Neural progenitor cell (in vitro differentiated cells): ENCODE results near the gene PCCB. TPM values are rescaled to one million over a fixed set of nuclear protein-coding genes. Genes with fewer than 3 reads are reported as not detected.

Source experiments
- DNase-seq: peaks from one replicate; pipeline ENCODE4 v3.0.0-alpha.2; 2016; ENCODE audit warnings: low spot score
- H2AFZ ChIP-seq: fragments of 200-600 bp; sonication (generic); replicated peaks from 2 replicates; pipeline ENCODE4 v1.6.1; 2016; ENCODE audit warnings: antibody characterized with exemption
- H3F3A ChIP-seq: fragments of 200-600 bp; sonication (generic); 2 replicates; pipeline ENCODE4 v1.6.1; 2016; ENCODE audit warnings: antibody characterized with exemption, low read depth
- H3K27ac ChIP-seq: fragments of 200-600 bp; sonication (generic); 2 replicates; pipeline ENCODE4 v1.5.1; 2016; ENCODE audit warnings: mild to moderate bottlenecking
- H3K27me3 ChIP-seq: fragments of 200-600 bp; sonication (generic); 2 replicates; pipeline ENCODE4 v1.6.1; 2016; ENCODE audit warnings: mild to moderate bottlenecking, moderate library complexity
- H3K36me3 ChIP-seq: fragments of 200-600 bp; sonication (generic); 2 replicates; pipeline ENCODE4 v1.5.1; 2016
- H3K4me1 ChIP-seq: fragments of 200-600 bp; sonication (generic); 2 replicates; pipeline ENCODE4 v1.6.1; 2016; ENCODE audit warnings: mixed run types
- H3K4me2 ChIP-seq: fragments of 200-600 bp; sonication (generic); 2 replicates; pipeline ENCODE4 v1.6.1; 2016
- H3K4me3 ChIP-seq: fragments of 200-600 bp; sonication (generic); 2 replicates; pipeline ENCODE4 v1.5.1; 2016
- H3K79me2 ChIP-seq: fragments of 200-600 bp; sonication (generic); 2 replicates; pipeline ENCODE4 v1.6.1; 2016; ENCODE audit warnings: low read depth
- H3K9ac ChIP-seq: fragments of 200-600 bp; sonication (generic); 2 replicates; pipeline ENCODE4 v1.6.1; 2016
- H3K9me3 ChIP-seq: fragments of 200-600 bp; sonication (generic); 2 replicates; pipeline ENCODE4 v1.5.1; 2016; ENCODE audit warnings: low read depth
- H4K20me1 ChIP-seq: fragments of 200-600 bp; sonication (generic); 2 replicates; pipeline ENCODE4 v1.6.1; 2016; ENCODE audit warnings: low read depth
- H3K27ac Mint-ChIP-seq: 3 replicates; pipeline ENCODE4 v1.8.0; 2021; ENCODE audit warnings: mixed read lengths
- H3K27me3 Mint-ChIP-seq: 2 replicates; pipeline ENCODE4 v1.8.0; 2022; ENCODE audit warnings: low read depth, mild to moderate bottlenecking, inconsistent platforms, moderate library complexity, mixed read lengths; ENCODE audit not compliant: insufficient read depth
- H3K36me3 Mint-ChIP-seq: 3 replicates; pipeline ENCODE4 v1.8.0; 2021; ENCODE audit warnings: mixed read lengths
- H3K4me1 Mint-ChIP-seq: 3 replicates; pipeline ENCODE4 v1.8.0; 2021; ENCODE audit warnings: mixed read lengths
- H3K4me3 Mint-ChIP-seq: 3 replicates; pipeline ENCODE4 v1.8.0; 2021; ENCODE audit warnings: mild to moderate bottlenecking, moderate library complexity, mixed read lengths
- H3K9me3 Mint-ChIP-seq: 3 replicates; pipeline ENCODE4 v1.8.0; 2020; ENCODE audit warnings: mixed read lengths
- CTCF ChIP-seq: fragments of 200-600 bp; sonication (generic); IDR thresholded peaks from 2 replicates; pipeline ENCODE4 v1.5.1; 2017; ENCODE audit warnings: antibody characterized with exemption, mild to moderate bottlenecking
- EZH2 ChIP-seq: fragments of 200-600 bp; sonication (generic); IDR thresholded peaks from 2 replicates; pipeline ENCODE4 v1.6.1; 2017; ENCODE audit warnings: antibody characterized with exemption, mild to moderate bottlenecking, moderate library complexity
- EZH2phosphoT487 ChIP-seq: fragments of 200-600 bp; sonication (generic); IDR thresholded peaks from 2 replicates; pipeline ENCODE4 v1.6.1; 2017; ENCODE audit warnings: antibody characterized with exemption
- total RNA-seq: library from RNA; depleted of rRNA; stranded (reverse); fragments of >200 nt; gene quantifications from 2 replicates; pipeline ENCODE4 v1.2.3, GENCODE V29; 2015; ENCODE audit warnings: low replicate concordance

PCCB gene
- total RNA-seq, 1 donor from 2014 or later = 83.4 TPM

DNA sequence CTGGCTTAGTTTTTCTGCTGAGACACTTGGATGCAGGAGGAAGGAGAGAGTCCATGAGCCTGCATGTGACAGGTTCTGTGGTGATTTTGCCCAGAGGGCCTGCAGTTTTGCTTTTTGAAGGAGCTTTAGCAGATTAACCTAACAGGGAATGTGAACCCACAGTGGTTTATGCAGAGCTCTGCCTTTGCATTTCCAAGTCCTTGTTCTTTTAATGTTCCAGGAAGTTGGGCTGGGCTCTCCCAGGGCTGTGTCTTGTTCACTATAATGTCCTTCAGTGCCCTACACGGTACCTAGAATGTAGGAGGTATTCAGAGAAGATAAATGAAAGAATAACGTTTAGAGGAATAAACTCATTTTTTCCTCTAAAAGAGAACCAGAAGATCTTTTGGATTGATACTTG, 50.3 kb downstream of the PCCB start:
- H3K9me3 ChIP-seq = no peaks in the 10 kb centered on the region
- no peaks in the 10 kb centered on the region for H3K27me3 ChIP-seq
- H3K9ac ChIP-seq = no peak overlapping the region
- H3K4me3 ChIP-seq = no peak overlapping the region
- H3K9me3 Mint-ChIP-seq = no peaks in the 10 kb centered on the region
- H4K20me1 ChIP-seq = no peaks in the 10 kb centered on the region
- H3K4me1 Mint-ChIP-seq = no peaks in the 10 kb centered on the region
- H3K36me3 ChIP-seq = peaks cover 16% of the 10 kb centered on the region
- H3K27me3 Mint-ChIP-seq = peaks cover 6% of the 10 kb centered on the region
- H3K36me3 Mint-ChIP-seq = peaks cover 47% of the 10 kb centered on the region
- no peak overlapping the region for H3K27ac Mint-ChIP-seq
- DNase-seq = no peak
- no peak overlapping the region for H3K4me2 ChIP-seq
- TF ChIP-seq EZH2phosphoT487 = no peak
- TF ChIP-seq EZH2 = no peak
- TF ChIP-seq CTCF = no peak
- peaks cover 17% of the 10 kb centered on the region for H3F3A ChIP-seq
- no peak overlapping the region for H3K27ac ChIP-seq
- H3K4me1 ChIP-seq = no peaks in the 10 kb centered on the region
- no peak overlapping the region for H2AFZ ChIP-seq
- H3K4me3 Mint-ChIP-seq = no peak overlapping the region
- no peaks in the 10 kb centered on the region for H3K79me2 ChIP-seq

DNA sequence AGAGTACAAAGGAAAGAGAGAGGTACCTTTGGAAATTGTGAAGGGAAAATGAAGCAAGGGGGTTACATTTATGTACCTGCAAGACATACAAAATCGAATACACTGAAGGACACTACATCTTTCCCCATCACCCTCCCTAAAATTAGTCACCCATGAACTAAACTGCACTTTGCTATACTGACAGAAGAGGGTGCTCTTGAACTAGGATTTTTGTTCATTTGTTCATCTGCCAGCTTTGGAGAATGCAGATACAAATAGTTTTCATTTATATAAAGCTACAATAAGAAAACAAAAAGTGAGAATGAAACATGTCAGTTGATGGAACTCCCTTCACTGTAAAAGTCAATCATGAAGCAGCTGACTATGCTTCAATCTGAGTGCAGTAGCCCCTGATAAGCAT, 55.7 kb downstream of the PCCB start:
- Histone ChIP-seq H3K27me3 (no peaks in the 10 kb centered on the region), H3F3A (no peaks in the 10 kb centered on the region), H3K4me3 (no peak overlapping the region), H3K27ac (no peak overlapping the region), H3K79me2 (no peaks in the 10 kb centered on the region), H3K36me3 (no peaks in the 10 kb centered on the region), H4K20me1 (no peaks in the 10 kb centered on the region), H3K4me2 (no peak overlapping the region), H2AFZ (no peak overlapping the region), H3K9me3 (no peaks in the 10 kb centered on the region), H3K4me1 (no peaks in the 10 kb centered on the region), H3K9ac (no peak overlapping the region)
- H3K9me3 Mint-ChIP-seq = no peaks in the 10 kb centered on the region
- H3K27ac Mint-ChIP-seq = no peak overlapping the region
- no peaks in the 10 kb centered on the region for H3K4me1 Mint-ChIP-seq
- H3K36me3 Mint-ChIP-seq = peaks cover 21% of the 10 kb centered on the region
- TF ChIP-seq CTCF = peak; percentile 41
- TF ChIP-seq EZH2phosphoT487 = no peak
- H3K27me3 Mint-ChIP-seq = no peaks in the 10 kb centered on the region
- no peak for DNase-seq
- no peak overlapping the region for H3K4me3 Mint-ChIP-seq

GRCh38 chr3:136311261-136311660, 61.1 kb downstream of the PCCB start:
- Histone ChIP-seq H4K20me1 (no peaks in the 10 kb centered on the region), H3K4me2 (no peak overlapping the region), H3K9me3 (no peaks in the 10 kb centered on the region), H3K27ac (no peak overlapping the region), H3K36me3 (no peaks in the 10 kb centered on the region), H3K9ac (no peak overlapping the region), H3K4me3 (no peak overlapping the region), H3F3A (no peaks in the 10 kb centered on the region), H3K27me3 (no peaks in the 10 kb centered on the region), H3K4me1 (no peaks in the 10 kb centered on the region), H3K79me2 (no peaks in the 10 kb centered on the region), H2AFZ (no peak overlapping the region)
- Mint-ChIP-seq H3K9me3 (no peaks in the 10 kb centered on the region), H3K4me1 (no peaks in the 10 kb centered on the region), H3K27me3 (no peaks in the 10 kb centered on the region), H3K4me3 (no peak overlapping the region), H3K27ac (no peak overlapping the region), H3K36me3 (peaks cover 23% of the 10 kb centered on the region)
- no peak for DNase-seq
- no peak for TF ChIP-seq CTCF
- no peak for TF ChIP-seq EZH2phosphoT487
- TF ChIP-seq EZH2 = no peak

DNA sequence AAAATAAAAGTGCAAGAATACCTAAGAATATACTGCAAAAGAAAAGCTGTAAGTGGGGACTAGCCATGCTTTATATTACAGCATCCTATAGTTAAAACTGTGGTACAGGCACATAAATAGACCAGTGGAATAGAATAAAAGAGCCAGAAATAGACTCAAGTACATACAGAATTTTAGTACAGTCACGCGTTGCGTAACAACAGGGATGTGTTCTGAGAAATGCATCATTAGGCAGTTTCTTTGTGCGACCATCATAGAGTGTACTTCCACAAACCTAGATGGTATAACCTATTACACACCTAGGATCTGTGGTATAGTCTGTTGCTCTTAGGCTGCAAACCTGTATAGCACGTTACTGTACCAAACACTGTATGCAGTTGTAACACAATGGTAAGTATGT, 61.8 kb downstream of the PCCB start:
- Histone ChIP-seq H3K4me1 (no peaks in the 10 kb centered on the region), H2AFZ (no peak overlapping the region), H3K4me2 (no peak overlapping the region), H3K27me3 (no peaks in the 10 kb centered on the region), H3K9ac (no peak overlapping the region), H3K4me3 (no peak overlapping the region), H3K36me3 (no peaks in the 10 kb centered on the region), H3K79me2 (no peaks in the 10 kb centered on the region), H3K27ac (no peak overlapping the region), H3F3A (no peaks in the 10 kb centered on the region), H4K20me1 (no peaks in the 10 kb centered on the region), H3K9me3 (no peaks in the 10 kb centered on the region)
- Mint-ChIP-seq H3K4me3 (no peak overlapping the region), H3K27me3 (no peaks in the 10 kb centered on the region), H3K27ac (no peak overlapping the region), H3K4me1 (no peaks in the 10 kb centered on the region), H3K36me3 (peaks cover 27% of the 10 kb centered on the region), H3K9me3 (no peaks in the 10 kb centered on the region)
- TF ChIP-seq CTCF = no peak
- no peak for TF ChIP-seq EZH2phosphoT487
- no peak for DNase-seq
